Measurements from ENCODE around the gene PRSS57.

DNA sequence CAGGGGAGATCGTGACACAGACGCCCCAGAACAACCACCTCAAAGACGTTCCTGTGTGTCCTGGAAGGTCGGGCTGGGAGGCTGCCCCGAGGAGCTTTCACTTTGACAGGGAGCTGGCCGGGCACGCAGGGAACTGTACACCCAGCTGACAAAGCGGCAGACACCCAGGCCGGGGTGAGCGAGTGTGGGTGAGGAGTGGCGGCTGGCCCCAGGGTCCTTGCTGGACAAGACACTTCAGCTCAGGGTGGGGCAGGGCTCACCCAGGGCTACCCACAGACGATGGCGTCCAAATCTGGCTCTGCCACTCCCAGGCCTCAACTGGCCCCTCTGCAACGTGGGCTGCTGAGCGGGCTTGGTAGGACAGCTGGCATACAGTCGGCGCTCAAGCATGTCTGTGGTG lies 53.5 kb downstream of the PRSS57 start:
- TF ChIP-seq POLR2A (IDR thresholded peaks at IDR 0.05; ENCODE audit: low read length) (no peak), GATA1 (IDR thresholded peaks at IDR 0.05; ENCODE audit: low read depth, low read length) (no peak)

All from erythroblast (primary cell).